ENCODE results near the gene GPR35.

DNA sequence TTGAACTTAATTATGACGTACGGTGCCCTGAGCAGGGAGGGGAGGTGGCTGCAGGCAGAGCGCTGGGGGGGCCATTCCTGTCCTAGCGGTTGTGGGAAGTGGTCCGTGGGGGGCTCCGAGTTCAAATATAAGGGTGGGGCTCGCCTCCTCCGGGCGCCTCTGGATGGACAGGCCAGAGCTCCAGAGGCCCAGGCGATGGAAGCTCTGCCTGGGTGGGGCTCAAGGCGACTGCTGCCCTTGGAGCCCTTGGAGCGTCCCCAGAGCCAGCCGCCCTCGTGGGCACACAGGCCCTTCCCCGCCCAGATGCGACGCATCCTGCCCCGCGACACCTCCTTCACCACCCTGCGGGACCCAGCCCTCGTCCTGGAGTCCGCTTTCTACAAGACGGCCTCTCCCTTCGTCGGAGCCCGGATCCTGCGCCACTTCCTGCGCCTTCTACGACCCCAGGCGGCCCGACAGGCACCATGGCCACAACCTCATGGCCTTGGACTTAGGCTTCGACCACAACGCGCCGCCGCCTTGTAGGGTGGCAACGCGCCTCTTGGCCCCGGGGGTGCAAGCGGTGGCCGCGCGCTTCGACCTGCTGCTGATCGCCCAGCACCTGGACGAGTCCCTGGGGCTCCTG, 46.9 kb downstream of the GPR35 start:
- TF ChIP-seq CSDC2 (CRISPR knock-in tag; IDR thresholded peaks at IDR 0.05) (no peak), ZNF565 (CRISPR knock-in tag; conservative IDR thresholded peaks at IDR 0.05; ENCODE audit: low read depth) (no peak), ARNTL (CRISPR knock-in tag; IDR thresholded peaks at IDR 0.05; ENCODE audit: borderline replicate concordance, low read depth) (no peak)
